ENCODE measurements around the gene CASK.

Gene CASK

DNA sequence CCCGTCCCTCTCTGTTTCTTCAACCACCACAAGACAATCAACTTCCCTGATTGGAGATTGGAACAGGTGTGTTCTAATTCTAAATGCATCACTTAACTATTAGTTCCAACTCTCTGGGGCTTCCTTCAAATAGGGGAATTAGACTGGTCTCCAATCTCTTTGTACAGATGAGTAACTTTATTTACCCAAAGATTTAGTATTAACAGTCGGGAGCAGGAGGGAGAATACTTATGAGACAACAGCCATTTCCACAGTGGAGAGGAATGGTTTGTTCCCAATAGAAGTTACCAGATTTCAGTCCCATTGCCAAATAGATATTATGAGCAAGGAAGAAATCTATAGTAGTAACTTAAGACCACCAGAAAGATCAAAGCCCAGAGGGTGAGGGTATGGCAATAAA, 46.2 kb downstream of the CASK start:
- H2AFZ ChIP-seq (ENCODE audit: low read length, unreplicated experiment) = no peak overlapping the region
- no peak overlapping the region for H3K27ac ChIP-seq (ENCODE audit: low read depth, low read length)
- H3K36me3 ChIP-seq (ENCODE audit: insufficient read depth, low read length) = no peaks in the 10 kb centered on the region
- H3K4me1 ChIP-seq (ENCODE audit: control insufficient read depth, insufficient read depth, low read length, unreplicated experiment) = no peaks in the 10 kb centered on the region
- no peaks in the 10 kb centered on the region for H3K27me3 ChIP-seq (ENCODE audit: insufficient read depth, low read length)
- H3K4me3 ChIP-seq (ENCODE audit: low read depth, low read length) = no peak overlapping the region
- H3K79me2 ChIP-seq (ENCODE audit: control insufficient read depth, insufficient read depth, low read length, unreplicated experiment) = no peaks in the 10 kb centered on the region

DNA sequence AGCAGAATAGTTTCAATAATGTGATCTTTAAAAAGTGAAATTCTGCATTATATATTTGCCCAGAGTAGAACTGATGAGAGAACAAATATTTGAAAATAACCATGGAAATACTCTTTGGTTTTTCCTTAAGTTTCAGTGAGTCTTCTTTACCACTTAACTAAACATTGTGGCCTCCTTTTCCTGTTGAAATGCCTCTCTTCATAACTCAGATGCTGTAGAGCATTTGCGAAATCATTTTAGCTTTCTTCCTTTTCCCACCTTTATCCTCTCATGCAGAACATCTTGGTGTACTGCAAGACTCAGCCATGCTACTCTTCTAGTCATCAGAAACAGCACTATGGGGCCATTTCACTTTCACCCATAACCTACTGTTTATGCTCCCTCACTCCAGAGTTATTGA, 48.2 kb downstream of the CASK start:
- Histone ChIP-seq H3K36me3 (ENCODE audit: insufficient read depth, low read length) (no peaks in the 10 kb centered on the region), H2AFZ (ENCODE audit: low read length, unreplicated experiment) (no peak overlapping the region), H3K27me3 (ENCODE audit: insufficient read depth, low read length) (no peaks in the 10 kb centered on the region), H3K79me2 (ENCODE audit: control insufficient read depth, insufficient read depth, low read length, unreplicated experiment) (no peaks in the 10 kb centered on the region), H3K27ac (ENCODE audit: low read depth, low read length) (no peak overlapping the region), H3K4me1 (ENCODE audit: control insufficient read depth, insufficient read depth, low read length, unreplicated experiment) (no peaks in the 10 kb centered on the region), H3K4me3 (ENCODE audit: low read depth, low read length) (no peak overlapping the region)

DNA sequence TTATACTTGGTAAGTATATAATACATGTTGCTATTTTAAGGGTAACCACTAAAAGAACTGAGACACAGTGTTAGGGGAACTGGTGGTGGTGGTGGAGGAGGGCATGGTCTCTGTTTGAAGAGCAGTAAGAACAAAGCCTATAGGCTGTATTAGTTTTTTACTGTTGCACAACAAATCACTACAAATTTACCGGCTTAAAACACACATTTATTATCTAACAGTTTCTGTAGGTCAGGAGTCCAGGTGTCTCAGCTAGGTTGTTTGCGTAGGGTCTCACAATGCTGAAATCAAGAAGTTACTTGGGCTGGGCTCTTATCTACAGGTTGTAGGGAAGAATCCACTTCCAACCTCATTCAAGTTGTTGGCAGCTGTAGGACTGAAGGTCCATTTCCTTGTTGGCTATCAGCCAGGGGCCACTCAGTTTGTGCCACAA, 52.6 kb downstream of the CASK start:
- Histone ChIP-seq H2AFZ (ENCODE audit: low read length, unreplicated experiment) (no peak overlapping the region), H3K27ac (ENCODE audit: low read depth, low read length) (no peak overlapping the region), H3K4me3 (ENCODE audit: low read depth, low read length) (no peak overlapping the region), H3K27me3 (ENCODE audit: insufficient read depth, low read length) (no peaks in the 10 kb centered on the region), H3K79me2 (ENCODE audit: control insufficient read depth, insufficient read depth, low read length, unreplicated experiment) (no peaks in the 10 kb centered on the region), H3K36me3 (ENCODE audit: insufficient read depth, low read length) (no peaks in the 10 kb centered on the region), H3K4me1 (ENCODE audit: control insufficient read depth, insufficient read depth, low read length, unreplicated experiment) (no peaks in the 10 kb centered on the region)

DNA sequence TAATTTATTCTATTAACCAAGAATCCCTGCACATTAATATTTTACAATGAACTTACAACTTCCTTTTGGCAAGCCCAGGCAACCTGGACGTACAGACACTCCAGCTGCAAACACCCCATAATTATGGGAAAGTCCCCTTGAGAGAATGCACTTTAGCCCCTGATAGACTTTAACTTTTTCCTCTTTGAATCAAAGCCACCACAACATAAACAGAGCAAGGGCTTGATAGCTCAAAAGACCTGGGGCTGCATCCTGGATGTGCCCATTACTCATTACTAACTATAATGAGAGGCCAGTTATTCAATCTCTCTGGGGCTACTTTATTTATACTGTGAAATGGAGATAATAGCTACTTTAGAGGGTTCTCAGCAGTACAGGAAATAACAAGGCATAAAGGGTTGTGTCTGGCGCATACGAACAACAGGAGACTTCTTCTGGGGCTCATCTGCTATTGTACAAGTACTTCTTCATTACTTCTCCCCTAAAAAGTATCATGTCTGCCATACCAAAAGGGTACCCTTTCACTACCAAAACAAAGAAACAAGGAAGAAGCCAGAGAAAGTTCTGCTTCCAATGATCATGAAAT, 54.9 kb downstream of the CASK start:
- Histone ChIP-seq H2AFZ (ENCODE audit: low read length, unreplicated experiment) (no peak overlapping the region), H3K36me3 (ENCODE audit: insufficient read depth, low read length) (no peaks in the 10 kb centered on the region), H3K4me3 (ENCODE audit: low read depth, low read length) (no peak overlapping the region), H3K27ac (ENCODE audit: low read depth, low read length) (no peak overlapping the region), H3K79me2 (ENCODE audit: control insufficient read depth, insufficient read depth, low read length, unreplicated experiment) (no peaks in the 10 kb centered on the region), H3K4me1 (ENCODE audit: control insufficient read depth, insufficient read depth, low read length, unreplicated experiment) (no peaks in the 10 kb centered on the region), H3K27me3 (ENCODE audit: insufficient read depth, low read length) (no peaks in the 10 kb centered on the region)

DNA sequence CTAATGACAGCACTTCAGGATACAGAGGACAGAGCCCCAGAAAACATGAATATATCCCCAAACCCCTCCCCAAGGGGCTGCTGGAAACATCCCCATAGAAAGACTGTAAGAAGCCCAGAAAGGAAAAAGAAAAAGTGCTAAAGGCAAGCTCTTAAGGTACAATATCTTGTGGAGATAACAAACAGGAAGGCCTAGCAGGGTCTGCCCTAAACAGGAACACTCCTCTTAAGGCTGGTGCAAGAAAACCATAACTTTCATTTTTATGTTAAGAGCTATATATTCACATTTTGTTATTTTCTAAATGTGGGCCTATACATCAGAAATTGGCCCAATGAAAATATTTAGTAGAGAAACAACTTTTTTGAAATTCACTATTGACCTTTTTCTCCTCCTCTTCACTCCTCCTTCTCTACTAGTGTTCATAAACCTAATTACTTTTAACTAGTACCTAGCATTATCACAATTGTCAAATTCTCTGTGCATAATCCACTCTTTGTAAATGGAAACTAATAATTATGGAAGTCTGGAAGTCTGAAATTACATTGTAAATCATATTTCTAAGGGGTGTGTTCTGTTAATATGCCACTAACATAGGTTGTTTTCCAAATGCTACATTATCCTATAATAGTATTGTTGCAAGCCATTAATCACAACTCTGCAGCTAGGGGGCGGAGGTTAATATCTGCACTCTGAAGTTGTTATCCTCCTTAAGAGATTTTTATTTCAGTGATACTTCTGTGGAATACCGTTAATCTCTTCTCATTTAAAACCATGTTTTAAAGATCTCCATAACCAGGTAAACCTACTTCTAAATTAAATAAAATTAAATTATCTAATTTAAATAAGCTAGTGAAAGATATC, 59.8 kb downstream of the CASK start:
- no peaks in the 10 kb centered on the region for H3K79me2 ChIP-seq (ENCODE audit: control insufficient read depth, insufficient read depth, low read length, unreplicated experiment)
- H3K4me1 ChIP-seq (ENCODE audit: control insufficient read depth, insufficient read depth, low read length, unreplicated experiment) = no peaks in the 10 kb centered on the region
- no peak overlapping the region for H3K27ac ChIP-seq (ENCODE audit: low read depth, low read length)
- no peak overlapping the region for H3K4me3 ChIP-seq (ENCODE audit: low read depth, low read length)
- no peak overlapping the region for H2AFZ ChIP-seq (ENCODE audit: low read length, unreplicated experiment)
- no peaks in the 10 kb centered on the region for H3K27me3 ChIP-seq (ENCODE audit: insufficient read depth, low read length)
- no peaks in the 10 kb centered on the region for H3K36me3 ChIP-seq (ENCODE audit: insufficient read depth, low read length)

DNA sequence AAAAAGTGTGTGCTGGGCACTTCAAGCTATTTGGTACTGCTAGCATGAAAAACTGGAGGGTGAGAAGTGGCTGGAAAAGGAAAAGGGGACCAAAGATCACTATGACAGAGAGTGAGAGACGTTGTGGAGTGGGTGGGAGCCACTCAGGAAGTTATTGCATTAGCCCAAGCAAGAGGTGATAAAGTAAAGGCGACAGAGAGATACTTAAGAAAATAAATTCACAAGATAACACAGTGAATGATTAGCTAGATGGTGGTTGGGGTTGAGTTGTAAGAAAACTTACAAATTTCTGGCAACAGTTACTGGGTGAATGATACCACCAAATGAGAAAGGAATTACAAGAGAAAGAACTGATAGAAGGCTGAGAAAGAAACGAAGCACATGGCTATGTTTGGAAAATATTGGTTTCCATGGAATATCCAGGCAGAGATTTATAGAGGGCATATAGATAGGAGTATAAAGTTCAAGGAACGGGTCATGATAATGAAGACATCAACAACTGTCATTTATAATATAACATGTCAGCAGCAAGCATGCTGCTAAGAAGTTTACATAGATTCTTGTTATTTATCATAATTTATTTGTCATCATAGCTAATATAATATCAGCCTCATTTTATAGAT, 60.7 kb downstream of the CASK start:
- Histone ChIP-seq H3K27me3 (ENCODE audit: insufficient read depth, low read length) (no peaks in the 10 kb centered on the region), H3K4me3 (ENCODE audit: low read depth, low read length) (no peak overlapping the region), H3K4me1 (ENCODE audit: control insufficient read depth, insufficient read depth, low read length, unreplicated experiment) (no peaks in the 10 kb centered on the region), H3K36me3 (ENCODE audit: insufficient read depth, low read length) (no peaks in the 10 kb centered on the region), H2AFZ (ENCODE audit: low read length, unreplicated experiment) (no peak overlapping the region), H3K27ac (ENCODE audit: low read depth, low read length) (no peak overlapping the region), H3K79me2 (ENCODE audit: control insufficient read depth, insufficient read depth, low read length, unreplicated experiment) (no peaks in the 10 kb centered on the region)

DNA sequence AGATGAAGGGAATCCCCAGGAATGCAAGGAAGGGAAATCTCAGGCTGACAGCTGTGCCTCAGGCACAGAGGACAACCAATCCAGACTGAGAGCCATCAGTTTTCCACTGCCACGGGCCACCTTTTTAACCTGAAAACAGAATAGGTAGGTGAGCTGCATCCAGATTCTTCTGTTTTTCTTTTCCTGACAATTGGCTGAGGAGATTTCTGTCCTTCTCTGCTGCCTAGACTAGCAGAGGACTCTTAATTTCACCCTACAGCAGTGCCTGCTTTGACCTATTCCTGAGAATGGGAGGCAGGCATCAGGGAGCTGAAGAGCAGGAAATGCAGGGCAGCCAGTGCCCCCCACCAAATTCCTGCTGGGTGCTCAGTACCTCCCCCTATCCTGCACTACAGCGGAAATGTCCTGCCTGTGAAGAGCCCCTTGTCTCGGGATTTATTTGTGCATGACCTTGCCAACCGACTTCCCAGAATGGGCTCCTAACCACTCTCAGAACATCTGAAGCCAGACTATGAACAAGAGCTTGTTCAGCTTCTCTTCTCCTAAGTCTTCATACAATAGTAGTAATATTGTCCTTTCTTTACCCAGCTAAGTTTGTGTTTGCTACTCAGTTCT, 65.1 kb downstream of the CASK start:
- H3K27ac ChIP-seq (ENCODE audit: low read depth, low read length) = no peak overlapping the region
- H3K36me3 ChIP-seq (ENCODE audit: insufficient read depth, low read length) = no peaks in the 10 kb centered on the region
- no peaks in the 10 kb centered on the region for H3K27me3 ChIP-seq (ENCODE audit: insufficient read depth, low read length)
- H2AFZ ChIP-seq (ENCODE audit: low read length, unreplicated experiment) = no peak overlapping the region
- H3K4me1 ChIP-seq (ENCODE audit: control insufficient read depth, insufficient read depth, low read length, unreplicated experiment) = no peaks in the 10 kb centered on the region
- no peak overlapping the region for H3K4me3 ChIP-seq (ENCODE audit: low read depth, low read length)
- no peaks in the 10 kb centered on the region for H3K79me2 ChIP-seq (ENCODE audit: control insufficient read depth, insufficient read depth, low read length, unreplicated experiment)

DNA sequence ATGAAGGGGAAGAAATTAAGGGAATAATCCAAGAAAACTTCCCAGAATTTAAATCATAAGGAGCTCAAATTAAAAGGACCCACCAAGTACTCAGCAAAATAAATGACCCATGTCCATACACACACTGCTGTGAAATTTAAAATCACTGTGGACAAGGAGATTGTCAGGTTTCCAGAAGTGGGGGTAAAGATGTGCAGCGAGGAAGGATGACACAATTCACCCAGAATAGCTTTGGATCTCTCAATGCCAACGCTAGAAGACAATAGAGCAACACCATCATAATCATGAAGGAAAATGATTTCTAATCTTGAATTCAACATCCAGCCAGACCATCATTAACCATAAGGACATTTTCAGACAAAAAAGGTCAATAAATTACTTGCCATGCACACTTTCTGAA, 65.7 kb downstream of the CASK start:
- H3K79me2 ChIP-seq (ENCODE audit: control insufficient read depth, insufficient read depth, low read length, unreplicated experiment) = no peaks in the 10 kb centered on the region
- H3K36me3 ChIP-seq (ENCODE audit: insufficient read depth, low read length) = no peaks in the 10 kb centered on the region
- H3K27me3 ChIP-seq (ENCODE audit: insufficient read depth, low read length) = no peaks in the 10 kb centered on the region
- no peak overlapping the region for H3K4me3 ChIP-seq (ENCODE audit: low read depth, low read length)
- no peak overlapping the region for H3K27ac ChIP-seq (ENCODE audit: low read depth, low read length)
- H3K4me1 ChIP-seq (ENCODE audit: control insufficient read depth, insufficient read depth, low read length, unreplicated experiment) = no peaks in the 10 kb centered on the region
- H2AFZ ChIP-seq (ENCODE audit: low read length, unreplicated experiment) = no peak overlapping the region

DNA sequence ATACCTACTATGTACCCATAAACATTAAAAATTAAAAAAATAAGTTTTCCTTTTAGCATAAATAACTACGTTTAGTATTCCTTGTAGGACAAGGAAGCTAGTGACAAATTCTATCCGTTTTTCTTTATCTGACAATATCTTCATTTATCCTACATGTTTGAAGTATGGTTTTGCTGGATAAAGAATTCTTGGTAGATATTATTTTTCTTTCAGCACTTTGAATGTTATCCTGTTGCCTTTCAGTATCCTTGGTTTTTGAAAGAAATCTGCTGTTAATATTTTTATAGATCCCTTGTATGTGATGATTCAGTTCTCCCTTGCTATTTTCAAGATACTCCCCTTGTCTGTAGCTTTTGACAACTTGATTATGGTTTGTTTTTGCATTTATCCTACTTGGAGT, 76.6 kb downstream of the CASK start:
- no peaks in the 10 kb centered on the region for H3K27me3 ChIP-seq (ENCODE audit: insufficient read depth, low read length)
- no peak overlapping the region for H3K4me3 ChIP-seq (ENCODE audit: low read depth, low read length)
- no peak overlapping the region for H2AFZ ChIP-seq (ENCODE audit: low read length, unreplicated experiment)
- peaks cover 10% of the 10 kb centered on the region; the same call in 1 of the 2 replicates for H3K36me3 ChIP-seq (ENCODE audit: insufficient read depth, low read length)
- H3K27ac ChIP-seq (ENCODE audit: low read depth, low read length) = no peak overlapping the region
- no peaks in the 10 kb centered on the region for H3K4me1 ChIP-seq (ENCODE audit: control insufficient read depth, insufficient read depth, low read length, unreplicated experiment)
- no peaks in the 10 kb centered on the region for H3K79me2 ChIP-seq (ENCODE audit: control insufficient read depth, insufficient read depth, low read length, unreplicated experiment)

DNA sequence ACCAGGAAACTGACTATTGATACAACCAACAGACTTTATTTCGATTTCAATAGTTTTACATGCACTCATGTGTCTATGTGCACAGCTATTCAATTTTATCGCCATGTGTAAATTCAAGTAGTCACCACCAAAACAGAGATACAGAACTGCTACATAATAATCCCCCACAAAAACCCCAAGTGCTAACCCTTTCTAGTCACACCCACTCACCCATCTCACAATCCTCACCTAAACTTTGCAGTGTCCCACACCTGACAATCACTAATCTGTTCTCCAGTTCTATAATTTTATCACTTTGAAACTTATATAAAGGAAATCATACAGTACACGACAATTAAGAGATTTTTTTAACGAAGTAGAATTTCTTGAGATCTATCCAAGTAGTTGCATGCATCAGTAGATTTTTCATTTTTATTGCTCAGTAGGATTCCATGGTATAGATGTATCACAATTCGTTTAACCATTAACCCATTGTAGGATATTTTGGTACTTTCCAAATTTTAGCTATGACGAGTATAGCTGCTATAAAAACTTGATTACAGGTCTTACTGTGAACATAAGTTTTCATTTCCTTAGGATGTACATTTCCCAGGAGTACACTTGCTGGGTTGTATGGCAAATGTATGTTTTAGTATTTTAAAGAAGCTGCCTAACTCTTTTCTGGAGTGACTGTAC, 85.9 kb downstream of the CASK start:
- H3K36me3 ChIP-seq (ENCODE audit: insufficient read depth, low read length) = no peaks in the 10 kb centered on the region
- no peaks in the 10 kb centered on the region for H3K4me1 ChIP-seq (ENCODE audit: control insufficient read depth, insufficient read depth, low read length, unreplicated experiment)
- H3K79me2 ChIP-seq (ENCODE audit: control insufficient read depth, insufficient read depth, low read length, unreplicated experiment) = no peaks in the 10 kb centered on the region
- H3K4me3 ChIP-seq (ENCODE audit: low read depth, low read length) = no peak overlapping the region
- H2AFZ ChIP-seq (ENCODE audit: low read length, unreplicated experiment) = no peak overlapping the region
- H3K27ac ChIP-seq (ENCODE audit: low read depth, low read length) = no peak overlapping the region
- H3K27me3 ChIP-seq (ENCODE audit: insufficient read depth, low read length) = no peaks in the 10 kb centered on the region

Measured in ACC112 (cell line).